Esophagus squamous epithelium (tissue), 4 donors: Measurements from ENCODE around the gene CNTN4. TPM values are rescaled to one million over a fixed set of nuclear protein-coding genes. Genes with fewer than 3 reads are reported as not detected.

Source experiments
- small RNA-seq, 4 donors: library from RNA; depleted of rRNA; stranded (forward); fragments of <200 nt; gene quantifications; one replicate each; pipeline ENCODE3, GENCODE V24; 2016
- total RNA-seq, 4 donors: library from RNA; depleted of rRNA; stranded (reverse); fragments of >200 nt; gene quantifications; one replicate each; pipeline ENCODE4 v1.1.0, GENCODE V29; 2016

The CNTN4 gene
- total RNA-seq, 4 donors from 2014 or later: 0.31 to 8.5 (median 3.5) TPM

Small RNAs within 50 kb of the gene (small RNA-seq; reads per million reads assigned to genes)
- gene RF00416 (0 reads per million in 4 donors), gene RN7SKP144 (0 reads per million in 4 donors)
